Right renal pelvis (tissue), 4 donors: ENCODE measurements around the gene SVEP1. TPM values are rescaled to one million over a fixed set of nuclear protein-coding genes. Genes with fewer than 3 reads are reported as not detected.
"Not testable (repeated sequence)": the region's sequence is repeated elsewhere in the genome, so short reads cannot be mapped to it uniquely, and the experiment has no call there.

ENCODE experiments used
- DNase-seq, 4 donors: peaks; one replicate each; pipeline ENCODE4 v3.0.0-alpha.2; 2013; ENCODE audit warnings: low read depth in 4 of 4, low spot score in 3 of 4, missing footprints in 1 of 4
- polyA plus RNA-seq, 4 donors: library from polyadenylated mRNA; unstranded; fragments of 120-200 nt; gene quantifications; one replicate each; pipeline ENCODE4 v1.2.1, GENCODE V29; 2013; ENCODE audit not compliant: insufficient read length in 4 of 4

The SVEP1 gene
- polyA plus RNA-seq, 4 donors: 7.2 to 8.0 (median 7.4) TPM

GRCh38 chr9:110531776-110532175, 47.8 kb downstream of the SVEP1 start:
- no peak for DNase-seq

- not testable (repeated sequence) for DNase-seq
Observed at GRCh38 chr9:110531241-110531640, 48.3 kb downstream of the SVEP1 start.

- DNase-seq: no peak
Observed at GRCh38 chr9:110528645-110529044, 50.9 kb downstream of the SVEP1 start.

- no peak for DNase-seq
Observed at GRCh38 chr9:110526426-110526825, 53.1 kb downstream of the SVEP1 start.

GRCh38 chr9:110521206-110521605, 58.3 kb downstream of the SVEP1 start:
- no peak for DNase-seq

GRCh38 chr9:110520120-110520701, 59.3 kb downstream of the SVEP1 start:
- DNase-seq: no peak

- DNase-seq: no peak
Observed at GRCh38 chr9:110517483-110517882, 62.1 kb downstream of the SVEP1 start.

- no peak for DNase-seq
Observed at GRCh38 chr9:110514897-110515296, 64.6 kb downstream of the SVEP1 start.

GRCh38 chr9:110512817-110513216, 66.7 kb downstream of the SVEP1 start:
- DNase-seq: no peak

GRCh38 chr9:110509792-110510191, 69.7 kb downstream of the SVEP1 start:
- no peak for DNase-seq

- DNase-seq: no peak
Observed at GRCh38 chr9:110502842-110503241, 76.7 kb downstream of the SVEP1 start.

GRCh38 chr9:110499608-110500007, 79.9 kb downstream of the SVEP1 start:
- DNase-seq: no peak

GRCh38 chr9:110487196-110487595, 92.3 kb downstream of the SVEP1 start:
- no peak for DNase-seq

GRCh38 chr9:110486218-110486617, 93.3 kb downstream of the SVEP1 start:
- DNase-seq: no peak

- DNase-seq: no peak
Observed at GRCh38 chr9:110479481-110479880, 100.1 kb downstream of the SVEP1 start.

- DNase-seq: no peak
Observed at GRCh38 chr9:110476251-110476650, 103.3 kb downstream of the SVEP1 start.

GRCh38 chr9:110472111-110472510, 107.4 kb downstream of the SVEP1 start:
- DNase-seq: no peak

GRCh38 chr9:110468950-110469349, 110.6 kb downstream of the SVEP1 start:
- DNase-seq: no peak

- no peak for DNase-seq
Observed at GRCh38 chr9:110465190-110465589, 114.4 kb downstream of the SVEP1 start.

GRCh38 chr9:110464321-110464720, 115.2 kb downstream of the SVEP1 start:
- DNase-seq: no peak

GRCh38 chr9:110463499-110463898, 116.0 kb downstream of the SVEP1 start:
- DNase-seq: no peak

- no peak for DNase-seq
Observed at GRCh38 chr9:110457245-110457644, 122.3 kb downstream of the SVEP1 start.

GRCh38 chr9:110456681-110457080, 122.9 kb downstream of the SVEP1 start:
- no peak for DNase-seq
